Measurements from ENCODE around the gene MARK2.

MARK2 gene

GRCh38 chr11:63920126-63920938 is 81.4 kb downstream of the MARK2 start:
- no peaks in the 10 kb centered on the region for H3K27me3 ChIP-seq (ENCODE audit: insufficient read depth, low read depth, severe bottlenecking)
- H3K4me3 ChIP-seq (ENCODE audit: low read depth, low read length), result peak overlapping the region; percentile 63
- H3K36me3 ChIP-seq, result no peaks in the 10 kb centered on the region
- H3K9me3 ChIP-seq (ENCODE audit: severe bottlenecking), result no peaks in the 10 kb centered on the region
- peak overlapping the region; percentile 100 for H3K27ac ChIP-seq
- TF ChIP-seq CTCF (IDR thresholded peaks at IDR 0.05; ENCODE audit: low read depth, low read length), result no peak
- peak; percentile 76 for DNase-seq

- TF ChIP-seq CTCF (IDR thresholded peaks at IDR 0.05; ENCODE audit: low read depth, low read length), result peak; percentile 21; the same call in 1 of the 2 replicates
- H3K9me3 ChIP-seq (ENCODE audit: severe bottlenecking), result no peaks in the 10 kb centered on the region
- H3K27ac ChIP-seq, result peak overlapping the region; percentile 100
- DNase-seq, result no peak
- no peak overlapping the region for H3K4me3 ChIP-seq (ENCODE audit: low read depth, low read length)
- H3K27me3 ChIP-seq (ENCODE audit: insufficient read depth, low read depth, severe bottlenecking), result no peaks in the 10 kb centered on the region
- H3K36me3 ChIP-seq, result no peaks in the 10 kb centered on the region
These were observed 82.1 kb downstream of the MARK2 start for GRCh38 chr11:63920939-63921417.

- no peak for DNase-seq
- H3K9me3 ChIP-seq (ENCODE audit: severe bottlenecking), result no peaks in the 10 kb centered on the region
- no peak overlapping the region for H3K4me3 ChIP-seq (ENCODE audit: low read depth, low read length)
- no peak for TF ChIP-seq CTCF (IDR thresholded peaks at IDR 0.05; ENCODE audit: low read depth, low read length)
- no peaks in the 10 kb centered on the region for H3K36me3 ChIP-seq
- no peaks in the 10 kb centered on the region for H3K27me3 ChIP-seq (ENCODE audit: insufficient read depth, low read depth, severe bottlenecking)
- 0 out of 2 replicates have a peak overlapping the region, but pooled peaks have one; percentile 13 for H3K27ac ChIP-seq
These were observed 83.8 kb downstream of the MARK2 start for GRCh38 chr11:63922673-63923192.

- Histone ChIP-seq H3K27ac (no peak overlapping the region), H3K27me3 (ENCODE audit: insufficient read depth, low read depth, severe bottlenecking) (no peaks in the 10 kb centered on the region), H3K36me3 (no peaks in the 10 kb centered on the region), H3K9me3 (ENCODE audit: severe bottlenecking) (no peaks in the 10 kb centered on the region), H3K4me3 (ENCODE audit: low read depth, low read length) (no peak overlapping the region)
- DNase-seq, result no peak
- no peak for TF ChIP-seq CTCF (IDR thresholded peaks at IDR 0.05; ENCODE audit: low read depth, low read length)
These were observed 84.4 kb downstream of the MARK2 start for GRCh38 chr11:63923319-63923718.

GRCh38 chr11:63929616-63930015 is 90.7 kb downstream of the MARK2 start:
- TF ChIP-seq CTCF (IDR thresholded peaks at IDR 0.05; ENCODE audit: low read depth, low read length), result no peak

More at GRCh38 chr11:63929616-63930015, 90.7 kb downstream of the MARK2 start:
- Histone ChIP-seq H3K27ac (peak overlapping the region; percentile 78), H3K27me3 (ENCODE audit: insufficient read depth, low read depth, severe bottlenecking) (no peaks in the 10 kb centered on the region), H3K36me3 (no peaks in the 10 kb centered on the region), H3K9me3 (ENCODE audit: severe bottlenecking) (peaks cover 2% of the 10 kb centered on the region), H3K4me3 (ENCODE audit: low read depth, low read length) (peak overlapping the region; percentile 30)
- DNase-seq, result peak; percentile 69
